Measurements from ENCODE around the gene TUBGCP5.

TUBGCP5 gene

GRCh38 chr15:22973987-22974386, 65.4 kb downstream of the TUBGCP5 start:
- no peak for DNase-seq

GRCh38 chr15:22973286-22973685, 66.1 kb downstream of the TUBGCP5 start:
- no peak for DNase-seq

- DNase-seq: no peak
Observed at GRCh38 chr15:22969489-22969888, 69.9 kb downstream of the TUBGCP5 start.

- DNase-seq: no peak
Observed at GRCh38 chr15:22968366-22968765, 71.0 kb downstream of the TUBGCP5 start.

GRCh38 chr15:22967084-22967770, 72.1 kb downstream of the TUBGCP5 start:
- DNase-seq: no peak

GRCh38 chr15:22966321-22967083, 72.9 kb downstream of the TUBGCP5 start:
- DNase-seq: no peak

- no peak for DNase-seq
Observed at GRCh38 chr15:22963641-22964040, 75.7 kb downstream of the TUBGCP5 start.

GRCh38 chr15:22962611-22963010, 76.8 kb downstream of the TUBGCP5 start:
- DNase-seq: no peak

- no peak for DNase-seq
Observed at GRCh38 chr15:22961762-22962161, 77.6 kb downstream of the TUBGCP5 start.

GRCh38 chr15:22960556-22960955, 78.8 kb downstream of the TUBGCP5 start:
- DNase-seq: no peak

- DNase-seq: no peak
Observed at GRCh38 chr15:22960126-22960525, 79.2 kb downstream of the TUBGCP5 start.

GRCh38 chr15:22959321-22960101, 79.9 kb downstream of the TUBGCP5 start:
- DNase-seq: no peak

- DNase-seq: no peak
Observed at GRCh38 chr15:22958487-22959280, 80.7 kb downstream of the TUBGCP5 start.

GRCh38 chr15:22956978-22957260, 82.5 kb downstream of the TUBGCP5 start:
- no peak for DNase-seq

GRCh38 chr15:22956257-22956977, 83.0 kb downstream of the TUBGCP5 start:
- DNase-seq: no peak

GRCh38 chr15:22955544-22956119, 83.7 kb downstream of the TUBGCP5 start:
- DNase-seq: no peak

- no peak for DNase-seq
Observed at GRCh38 chr15:22954798-22955543, 84.4 kb downstream of the TUBGCP5 start.

GRCh38 chr15:22954326-22954725, 85.0 kb downstream of the TUBGCP5 start:
- DNase-seq: no peak

- DNase-seq: no peak
Observed at GRCh38 chr15:22952796-22953579, 86.4 kb downstream of the TUBGCP5 start.

All from NK-92 treated with Interleukin-12 subunit alpha and Interleukin-12 subunit beta, amount 100 ng/mL, for 24 hours (cell line).